Sigmoid colon (tissue), 7 donors: ENCODE measurements around the gene PPP1R15A. TPM values are rescaled to one million over a fixed set of nuclear protein-coding genes. Genes with fewer than 3 reads are reported as not detected.

Source experiments
- DNase-seq: peaks from one replicate; pipeline ENCODE4 v3.0.0-alpha.2; 2019
- H3K27ac ChIP-seq, 4 donors: fragments of 200-600 bp; sonication (generic); one replicate each; pipeline ENCODE4 v1.5.1; 2016 to 2019; ENCODE audit warnings: mild to moderate bottlenecking in 1 of 4
- H3K27me3 ChIP-seq, 3 donors: fragments of 200-600 bp; sonication (generic); one replicate each; pipeline ENCODE4 v1.5.1; 2019; ENCODE audit warnings: mild to moderate bottlenecking in 1 of 3
- H3K36me3 ChIP-seq, 4 donors: fragments of 200-600 bp; sonication (generic); one replicate each; pipeline ENCODE4 v1.5.1; 2016 to 2019
- H3K4me1 ChIP-seq, 4 donors: fragments of 200-600 bp; sonication (generic); one replicate each; pipeline ENCODE4 v1.5.1; 2017 to 2019
- H3K4me3 ChIP-seq, 4 donors: fragments of 200-600 bp; sonication (generic); one replicate each; pipeline ENCODE4 v1.5.1; 2017 to 2019; ENCODE audit warnings: mild to moderate bottlenecking in 2 of 4, moderate library complexity in 1 of 4
- H3K9me3 ChIP-seq, 4 donors: fragments of 200-600 bp in 3 of 4; sonication (generic) in 3 of 4; one replicate each; pipeline versions ENCODE4 v1.5.1 to v1.6.1; 2013 to 2019
- CTCF ChIP-seq, 4 experiments: fragments of 450-650 bp in 3 of 4; fragments of 200-600 bp in 1 of 4; IDR thresholded peaks; one replicate each; pipeline ENCODE4 v1.5.1; 2016 to 2019; ENCODE audit warnings: antibody characterized with exemption in 4 of 4, mild to moderate bottlenecking in 3 of 4, moderate library complexity in 2 of 4
- EP300 ChIP-seq, 4 donors: sonication (generic); formaldehyde crosslinking; IDR thresholded peaks; one replicate each; pipeline ENCODE4 v1.6.1; 2017; ENCODE audit warnings: antibody characterized with exemption in 4 of 4
- POLR2A ChIP-seq, 2 donors: fragments of 450-650 bp; IDR thresholded peaks; one replicate each; pipeline ENCODE4 v1.6.1; 2016; ENCODE audit warnings: antibody characterized with exemption in 2 of 2, mild to moderate bottlenecking in 2 of 2, moderate library complexity in 2 of 2
- POLR2AphosphoS5 ChIP-seq, 4 donors: sonication (generic); formaldehyde crosslinking; IDR thresholded peaks; one replicate each; pipeline ENCODE4 v1.6.1; 2017; ENCODE audit warnings: antibody characterized with exemption in 4 of 4
- WGBS, 2 donors: extraction: QIAGEN DNeasy Blood & Tissue Kit; methylation state at CpG; one replicate each; pipeline ENCODE4 v1.1.7; 2013; 5-methylcytosine and 5-hydroxymethylcytosine counted together
- intact Hi-C: fragments of 100-400 bp; cut with DNase I; formaldehyde crosslinking; loops from one replicate; pipeline ENCODE4 v1.15.1; 2023
- polyA plus RNA-seq, 3 donors: library from polyadenylated mRNA; stranded (reverse); fragments of 200-250 nt; gene quantifications; one replicate each; pipeline ENCODE4 v1.2.3, GENCODE V29; 2013
- total RNA-seq, 4 donors: library from RNA; depleted of rRNA; stranded (reverse); fragments of >200 nt; gene quantifications; one replicate each; pipeline ENCODE4 v1.1.0, GENCODE V29; 2016
- donor health status: healthy with polysubstance abuse.
- donor health status: Bipolar disorder and iron deficiency.
- donor health status: healthy.

PPP1R15A gene
- total and polyA plus RNA-seq, 7 donors, result 22.1 to 69.8 (median 43.2) TPM

DNA sequence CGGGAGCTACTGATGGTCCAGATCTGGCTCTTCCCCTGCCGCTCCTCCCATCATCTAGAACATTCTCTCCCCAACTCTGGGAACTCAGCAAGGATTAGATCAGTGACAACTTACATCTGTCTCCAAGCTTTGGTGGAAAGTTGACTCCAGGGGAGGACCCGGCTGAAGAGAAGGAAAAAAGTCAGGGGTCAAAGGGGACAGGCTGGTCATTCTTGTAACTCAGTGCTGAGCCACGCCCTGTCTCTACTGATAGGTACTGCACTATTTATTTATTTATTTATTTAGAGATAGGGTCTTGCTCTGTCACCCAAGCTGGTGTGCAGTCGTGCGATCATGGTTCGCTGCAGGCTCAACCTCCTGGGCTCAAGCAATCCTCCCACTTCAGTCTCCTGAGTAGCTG lies 18.1 kb upstream of the PPP1R15A start:
- Histone ChIP-seq H3K9me3 (no peaks in the 10 kb centered on the region), H3K4me1 (no peaks in the 10 kb centered on the region), H3K36me3 (peaks cover 0 to 6% (median 0%) of the 10 kb centered on the region in 4 donors), H3K27me3 (no peaks in the 10 kb centered on the region), H3K4me3 (no peak overlapping the region), H3K27ac (no peak overlapping the region)
- no peak for DNase-seq
- intact Hi-C loops, result no loop called here
- WGBS, 2 donors, result 88 to 92% methylated on average over 7 of the region's 7 CpGs
- TF ChIP-seq CTCF (IDR thresholded peaks at IDR 0.05), result no peak
- TF ChIP-seq POLR2A (IDR thresholded peaks at IDR 0.05), result no peak
- no peak for TF ChIP-seq EP300 (IDR thresholded peaks at IDR 0.05)
- TF ChIP-seq POLR2AphosphoS5 (IDR thresholded peaks at IDR 0.05), result no peak

- intact Hi-C loops, result no loop called here
- 95 to 97% methylated on average over 6 of the region's 6 CpGs for WGBS, 2 donors
Measured at GRCh38 chr19:48856921-48857320, 15.3 kb upstream of the PPP1R15A start.

GRCh38 chr19:48858984-48859710 lies 13.1 kb upstream of the PPP1R15A start:
- peak overlapping the region in 1 of 4 donors; percentile 11 for H3K4me3 ChIP-seq

More at GRCh38 chr19:48856921-48857320, 15.3 kb upstream of the PPP1R15A start:
- H3K27ac ChIP-seq, result no peak overlapping the region
- H3K27me3 ChIP-seq, result no peaks in the 10 kb centered on the region
- no peak overlapping the region for H3K4me3 ChIP-seq
- DNase-seq, result no peak
- no peak for TF ChIP-seq EP300 (IDR thresholded peaks at IDR 0.05)
- H3K36me3 ChIP-seq, result peaks cover 0 to 17% (median 0%) of the 10 kb centered on the region in 4 donors
- H3K4me1 ChIP-seq, result no peaks in the 10 kb centered on the region
- no peaks in the 10 kb centered on the region for H3K9me3 ChIP-seq

GRCh38 chr19:48859711-48860572 lies 12.3 kb upstream of the PPP1R15A start:
- intact Hi-C loops, result no loop called here
- H3K9me3 ChIP-seq, result no peaks in the 10 kb centered on the region
- 80 to 87% methylated on average over 30 of the region's 30 CpGs for WGBS, 2 donors

More at GRCh38 chr19:48858984-48859710, 13.1 kb upstream of the PPP1R15A start:
- DNase-seq, result no peak
- TF ChIP-seq EP300 (IDR thresholded peaks at IDR 0.05), result no peak
- no peak for TF ChIP-seq CTCF (IDR thresholded peaks at IDR 0.05)
- no peak for TF ChIP-seq POLR2AphosphoS5 (IDR thresholded peaks at IDR 0.05)
- TF ChIP-seq POLR2A (IDR thresholded peaks at IDR 0.05), result no peak
- no peaks in the 10 kb centered on the region for H3K4me1 ChIP-seq
- no peaks in the 10 kb centered on the region for H3K27me3 ChIP-seq
- no peak overlapping the region for H3K27ac ChIP-seq
- peaks cover 0 to 11% (median 0%) of the 10 kb centered on the region in 4 donors for H3K36me3 ChIP-seq
- 43 to 65% methylated on average over 34 of the region's 34 CpGs for WGBS, 2 donors
- intact Hi-C loops, result no loop called here
- H3K9me3 ChIP-seq, result no peaks in the 10 kb centered on the region

More at GRCh38 chr19:48859711-48860572, 12.3 kb upstream of the PPP1R15A start:
- Histone ChIP-seq H3K4me1 (no peaks in the 10 kb centered on the region), H3K27me3 (no peaks in the 10 kb centered on the region), H3K27ac (no peak overlapping the region), H3K36me3 (peaks cover 0 to 18% (median 0%) of the 10 kb centered on the region in 4 donors), H3K4me3 (peak overlapping the region in 1 of 4 donors; percentile 11)
- no peak for DNase-seq
- TF ChIP-seq CTCF (IDR thresholded peaks at IDR 0.05) (no peak), POLR2A (IDR thresholded peaks at IDR 0.05) (no peak), EP300 (IDR thresholded peaks at IDR 0.05) (no peak), POLR2AphosphoS5 (IDR thresholded peaks at IDR 0.05) (no peak)
